Caco-2 (cell line): ENCODE results near the gene AJAP1. TPM values are rescaled to one million over a fixed set of nuclear protein-coding genes. Genes with fewer than 3 reads are reported as not detected.

Source experiments
- BruUV-seq: library from RNA; stranded (reverse); fragments of 400-500 nt; replicated peaks from 2 replicates; lab custom pipeline; 2021; lab: Mats Ljungman, UMichigan
- CTCF ChIA-PET: fragments of 300-600 bp; sonication (Branson Sonifier 250); formaldehyde crosslinking; loops from one replicate; lab custom pipeline; 2022; ENCODE audit warnings: antibody characterized with exemption; lab: Charles Lee
- POLR2A ChIA-PET: fragments of 300-600 bp; sonication (Branson Sonifier 250); formaldehyde crosslinking; loops from one replicate; lab custom pipeline; 2022; ENCODE audit warnings: antibody characterized with exemption; lab: Charles Lee
- DNase-seq, 2 experiments: peaks; one replicate each; pipeline versions ENCODE4 v3.0.0 to v3.0.0-alpha.2; 2020 to 2022
- H3K27me3 ChIP-seq: replicated peaks from 2 replicates; pipeline ENCODE4 v1.6.0; 2011; ENCODE audit warnings: low read length; ENCODE audit not compliant: control insufficient read depth, insufficient read depth
- H3K36me3 ChIP-seq: 2 replicates; pipeline ENCODE4 v1.5.1; 2011; ENCODE audit warnings: low read length; ENCODE audit not compliant: control insufficient read depth, insufficient read depth
- H3K4me1 ChIP-seq: fragments of 250-450 bp; sonication (Bioruptor Pico); 2 replicates; pipeline ENCODE4 v1.5.1; 2020; ENCODE audit warnings: mild to moderate bottlenecking
- H3K4me3 ChIP-seq: 2 replicates; pipeline ENCODE4 v1.5.1; 2011; ENCODE audit warnings: low read depth, mild to moderate bottlenecking, control low read depth, low read length
- H3K9me3 ChIP-seq: fragments of 250-450 bp; sonication (Bioruptor Pico); 2 replicates; pipeline ENCODE4 v1.5.1; 2020; ENCODE audit warnings: mild to moderate bottlenecking, moderate library complexity
- H3K27ac Mint-ChIP-seq: one replicate; pipeline ENCODE4 v1.8.0; 2022; ENCODE audit warnings: mixed read lengths; ENCODE audit not compliant: unreplicated experiment
- H3K27me3 Mint-ChIP-seq: one replicate; pipeline ENCODE4 v1.8.0; 2022; ENCODE audit warnings: mixed read lengths; ENCODE audit not compliant: insufficient read depth, unreplicated experiment
- H3K36me3 Mint-ChIP-seq: one replicate; pipeline ENCODE4 v1.8.0; 2022; ENCODE audit warnings: mild to moderate bottlenecking, mixed read lengths; ENCODE audit not compliant: insufficient read depth, unreplicated experiment
- H3K4me1 Mint-ChIP-seq: one replicate; pipeline ENCODE4 v1.8.0; 2022; ENCODE audit warnings: low read depth, mixed read lengths; ENCODE audit not compliant: unreplicated experiment
- H3K4me3 Mint-ChIP-seq: one replicate; pipeline ENCODE4 v1.8.0; 2022; ENCODE audit warnings: mild to moderate bottlenecking, moderate library complexity, mixed read lengths; ENCODE audit not compliant: unreplicated experiment
- H3K9me3 Mint-ChIP-seq: one replicate; pipeline ENCODE4 v1.8.0; 2022; ENCODE audit warnings: mixed read lengths; ENCODE audit not compliant: unreplicated experiment
- intact Hi-C: fragments of 100-400 bp; cut with micrococcal nuclease; formaldehyde crosslinking; loops from one replicate; pipeline ENCODE4 v1.10.0; 2022; ENCODE audit not compliant: unreplicated experiment
- total RNA-seq: library from RNA; stranded (reverse); gene quantifications from 2 replicates; pipeline ENCODE4 v1.2.3, GENCODE V29; 2022
- TF ChIP-seq, protein P1 (sequence below), 2 experiments: fragments of 200-600 bp in 1 of 2; IDR thresholded peaks; 1 replicate in 1 of 2; 2 replicates in 1 of 2; pipeline versions ENCODE4 v1.5.1 to v1.8.0; 2011 to 2022; ENCODE audit warnings: antibody characterized with exemption in 1 of 2, control low read depth in 1 of 2, inconsistent platforms in 1 of 2, low read depth in 1 of 2, low read length in 1 of 2, mild to moderate bottlenecking in 1 of 2, moderate library complexity in 1 of 2; ENCODE audit not compliant: insufficient read depth in 1 of 2, severe bottlenecking in 1 of 2, unreplicated experiment in 1 of 2

Gene AJAP1
- total RNA-seq, 1 experiment from 2014 or later, result not detected

DNA sequence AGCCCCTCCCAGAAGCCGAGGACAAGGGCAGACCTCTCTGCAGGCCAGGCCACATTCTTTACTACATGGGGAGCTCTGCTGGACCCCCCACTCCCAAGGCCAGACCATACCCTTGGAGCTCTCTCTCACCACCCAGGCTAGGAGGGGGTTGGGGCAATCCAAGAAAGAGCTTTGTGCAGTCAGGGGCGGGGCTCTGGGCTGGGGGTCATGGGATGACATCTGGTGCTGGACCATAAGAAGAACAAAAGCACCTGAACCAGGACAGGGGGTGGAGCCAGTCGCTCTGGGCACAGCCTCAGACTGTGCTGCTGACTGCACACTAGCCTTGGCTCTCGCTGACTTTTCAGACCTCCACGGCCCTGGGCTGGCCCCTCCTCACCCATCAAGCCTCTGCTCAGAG, 23.1 kb upstream of the AJAP1 start:
- H3K27me3 Mint-ChIP-seq, result peaks cover 4% of the 10 kb centered on the region
- intact Hi-C loops, result no loop called here
- H3K36me3 Mint-ChIP-seq, result no peaks in the 10 kb centered on the region
- ChIA-PET CTCF (no interaction called here), POLR2A (interaction anchor here (0.6 kb wide), 1 partner anchor 344 kb away, joined by 6 read pairs; no protein-coding TSS in a partner anchor)
- BruUV-seq, result no TSS peak
- Histone ChIP-seq H3K4me3 (no peak overlapping the region), H3K4me1 (no peaks in the 10 kb centered on the region), H3K27me3 (no peaks in the 10 kb centered on the region), H3K9me3 (no peaks in the 10 kb centered on the region), H3K36me3 (no peaks in the 10 kb centered on the region)
- H3K4me1 Mint-ChIP-seq, result no peaks in the 10 kb centered on the region
- no peaks in the 10 kb centered on the region for H3K9me3 Mint-ChIP-seq
- H3K27ac Mint-ChIP-seq, result no peak overlapping the region
- no peak for DNase-seq
- no peak overlapping the region for H3K4me3 Mint-ChIP-seq
- TF ChIP-seq, protein P1, sequence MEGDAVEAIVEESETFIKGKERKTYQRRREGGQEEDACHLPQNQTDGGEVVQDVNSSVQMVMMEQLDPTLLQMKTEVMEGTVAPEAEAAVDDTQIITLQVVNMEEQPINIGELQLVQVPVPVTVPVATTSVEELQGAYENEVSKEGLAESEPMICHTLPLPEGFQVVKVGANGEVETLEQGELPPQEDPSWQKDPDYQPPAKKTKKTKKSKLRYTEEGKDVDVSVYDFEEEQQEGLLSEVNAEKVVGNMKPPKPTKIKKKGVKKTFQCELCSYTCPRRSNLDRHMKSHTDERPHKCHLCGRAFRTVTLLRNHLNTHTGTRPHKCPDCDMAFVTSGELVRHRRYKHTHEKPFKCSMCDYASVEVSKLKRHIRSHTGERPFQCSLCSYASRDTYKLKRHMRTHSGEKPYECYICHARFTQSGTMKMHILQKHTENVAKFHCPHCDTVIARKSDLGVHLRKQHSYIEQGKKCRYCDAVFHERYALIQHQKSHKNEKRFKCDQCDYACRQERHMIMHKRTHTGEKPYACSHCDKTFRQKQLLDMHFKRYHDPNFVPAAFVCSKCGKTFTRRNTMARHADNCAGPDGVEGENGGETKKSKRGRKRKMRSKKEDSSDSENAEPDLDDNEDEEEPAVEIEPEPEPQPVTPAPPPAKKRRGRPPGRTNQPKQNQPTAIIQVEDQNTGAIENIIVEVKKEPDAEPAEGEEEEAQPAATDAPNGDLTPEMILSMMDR (IDR thresholded peaks at IDR 0.05; ENCODE audit: insufficient read depth in 1 of 2, low read depth in 1 of 2, low read length in 1 of 2, severe bottlenecking in 1 of 2, unreplicated experiment in 1 of 2), result no peak

- BruUV-seq, result no TSS peak
- TF ChIP-seq, protein P1 (IDR thresholded peaks at IDR 0.05; ENCODE audit: insufficient read depth in 1 of 2, low read depth in 1 of 2, low read length in 1 of 2, severe bottlenecking in 1 of 2, unreplicated experiment in 1 of 2), result no peak
- Mint-ChIP-seq H3K9me3 (no peaks in the 10 kb centered on the region), H3K27ac (no peak overlapping the region), H3K27me3 (peaks cover 7% of the 10 kb centered on the region), H3K4me3 (no peak overlapping the region), H3K36me3 (no peaks in the 10 kb centered on the region), H3K4me1 (no peaks in the 10 kb centered on the region)
- no peaks in the 10 kb centered on the region for H3K9me3 ChIP-seq
- H3K27me3 ChIP-seq, result no peaks in the 10 kb centered on the region
- ChIA-PET POLR2A (no interaction called here), CTCF (no interaction called here)
- H3K36me3 ChIP-seq, result no peaks in the 10 kb centered on the region
- DNase-seq, result no peak
- no peaks in the 10 kb centered on the region for H3K4me1 ChIP-seq
- H3K4me3 ChIP-seq, result no peak overlapping the region
- intact Hi-C loops, result no loop called here
Observed at GRCh38 chr1:4633346-4633745, 21.1 kb upstream of the AJAP1 start.

DNA sequence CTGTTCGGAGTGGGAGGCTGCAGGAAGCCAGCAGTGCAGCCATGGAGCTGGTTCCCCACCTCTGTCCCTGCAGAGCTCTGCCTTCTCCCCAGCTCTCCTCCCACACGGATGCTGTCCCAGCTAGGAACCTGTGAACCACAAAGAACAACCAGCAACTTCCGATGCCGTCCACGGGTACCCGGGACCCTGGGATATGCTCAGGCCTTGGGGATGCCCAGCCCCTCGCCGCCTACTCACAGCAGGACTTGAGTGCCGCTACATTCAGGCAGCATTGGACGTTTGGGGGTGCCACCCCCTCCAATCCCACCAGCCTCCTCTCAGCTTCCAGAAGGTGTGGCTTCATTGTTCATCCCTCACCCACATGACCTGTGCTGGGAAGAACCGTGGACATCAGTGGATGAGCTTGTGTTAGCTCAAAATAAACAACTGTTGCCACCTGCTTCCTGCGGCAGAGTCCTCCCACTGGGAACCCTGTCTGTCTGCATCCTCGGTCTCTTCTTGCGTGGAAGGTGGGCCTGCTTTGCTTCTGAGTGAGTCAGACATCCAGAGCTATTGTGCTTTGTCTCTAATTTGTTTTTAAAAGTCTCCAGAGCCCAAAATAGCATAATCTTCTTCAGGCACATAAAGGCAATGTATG, 20.1 kb upstream of the AJAP1 start:
- CTCF ChIA-PET, result no interaction called here
- POLR2A ChIA-PET, result no interaction called here
- Histone ChIP-seq H3K36me3 (no peaks in the 10 kb centered on the region), H3K27me3 (no peaks in the 10 kb centered on the region), H3K4me3 (no peak overlapping the region), H3K9me3 (no peaks in the 10 kb centered on the region), H3K4me1 (no peaks in the 10 kb centered on the region)
- Mint-ChIP-seq H3K9me3 (no peaks in the 10 kb centered on the region), H3K27ac (no peak overlapping the region), H3K4me3 (no peak overlapping the region), H3K36me3 (no peaks in the 10 kb centered on the region), H3K4me1 (no peaks in the 10 kb centered on the region), H3K27me3 (peaks cover 5% of the 10 kb centered on the region)
- BruUV-seq, result no TSS peak
- TF ChIP-seq, protein P1 (IDR thresholded peaks at IDR 0.05; ENCODE audit: insufficient read depth in 1 of 2, low read depth in 1 of 2, low read length in 1 of 2, severe bottlenecking in 1 of 2, unreplicated experiment in 1 of 2), result no peak
- intact Hi-C loops, result no loop called here
- DNase-seq, result no peak
